Endothelial cell of umbilical vein (primary cell): ENCODE measurements around the gene RIC8B. TPM values are rescaled to one million over a fixed set of nuclear protein-coding genes. Genes with fewer than 3 reads are reported as not detected.

Experiments used
- BruUV-seq: library from RNA; stranded (reverse); fragments of 400-500 nt; replicated peaks from 2 replicates; lab custom pipeline; 2021; lab: Mats Ljungman, UMichigan
- CTCF ChIA-PET: fragments of 300-600, 350-600 bp; sonication (Branson Sonifier 250); formaldehyde crosslinking; loops from one replicate; lab custom pipeline; 2021; ENCODE audit warnings: antibody characterized with exemption, inconsistent platforms; lab: Charles Lee
- POLR2A ChIA-PET: fragments of 300-600, 350-600 bp; sonication (Branson Sonifier 250); formaldehyde crosslinking; loops from one replicate; lab custom pipeline; 2021; ENCODE audit warnings: antibody characterized with exemption, inconsistent platforms; lab: Charles Lee
- DNase-seq: peaks from one replicate; pipeline ENCODE4 v3.0.0-alpha.2; 2011; ENCODE audit warnings: low read depth, low spot score
- FAIRE-seq: peaks from 2 replicates; lab custom pipeline; 2011; peaks lifted over from hg19 to GRCh38; lab: Jason Lieb, UNC
- H2AFZ ChIP-seq: 2 replicates; pipeline ENCODE4 v1.6.0; 2012; ENCODE audit warnings: low read depth, low read length, control low read depth, inconsistent platforms
- H3K27ac ChIP-seq: 2 replicates; pipeline ENCODE4 v1.5.1; 2011; ENCODE audit warnings: low read depth, mild to moderate bottlenecking, control low read depth, low read length, moderate library complexity; ENCODE audit not compliant: insufficient read depth
- H3K27me3 ChIP-seq, 2 experiments: 2 replicates each; pipeline versions ENCODE4 v1.6.0 to v1.6.1; 2011; ENCODE audit warnings: low read length in 2 of 2, mixed read lengths in 1 of 2; ENCODE audit not compliant: control insufficient read depth in 2 of 2, insufficient read depth in 2 of 2
- H3K36me3 ChIP-seq, 2 experiments: 2 replicates in 1 of 2; 3 replicates in 1 of 2; pipeline ENCODE4 v1.5.1; 2011; ENCODE audit warnings: low read length in 2 of 2, mild to moderate bottlenecking in 1 of 2, moderate library complexity in 1 of 2; ENCODE audit not compliant: control insufficient read depth in 2 of 2, insufficient read depth in 2 of 2; ENCODE audit errors: extremely low read depth in 1 of 2
- H3K4me1 ChIP-seq: 3 replicates; pipeline ENCODE4 v1.5.1; 2011; ENCODE audit warnings: mild to moderate bottlenecking, low read length; ENCODE audit not compliant: control insufficient read depth, insufficient read depth; ENCODE audit errors: extremely low read depth
- H3K4me2 ChIP-seq: 2 replicates; pipeline ENCODE4 v1.6.1; 2011; ENCODE audit warnings: low read length, control low read depth, mixed read lengths; ENCODE audit not compliant: insufficient read depth
- H3K4me3 ChIP-seq, 3 experiments: fragments of 200-600 bp in 1 of 3; sonication (generic), shearing (Covaris generic) in 1 of 3; replicated peaks in 1 of 3; 2 replicates each; pipeline ENCODE4 v1.5.1; 2011 to 2016; ENCODE audit warnings: control low read depth in 3 of 3, low read length in 3 of 3, mild to moderate bottlenecking in 2 of 3, inconsistent platforms in 1 of 3, low read depth in 1 of 3, moderate library complexity in 1 of 3; ENCODE audit not compliant: insufficient read depth in 1 of 3
- H3K79me2 ChIP-seq: 2 replicates; pipeline ENCODE4 v1.6.0; 2012; ENCODE audit warnings: low read length, inconsistent platforms; ENCODE audit not compliant: control insufficient read depth, insufficient read depth
- H3K9ac ChIP-seq: replicated peaks from 2 replicates; pipeline ENCODE3; 2011; ENCODE audit warnings: low read length, control low read depth; ENCODE audit not compliant: insufficient read depth; ENCODE audit errors: extremely low read depth
- H3K9me1 ChIP-seq: replicated peaks from 3 replicates; pipeline ENCODE4 v1.6.0; 2011; ENCODE audit warnings: mild to moderate bottlenecking, low read length; ENCODE audit not compliant: control insufficient read depth, insufficient read depth; ENCODE audit errors: extremely low read depth
- H3K9me3 ChIP-seq: replicated peaks from 2 replicates; pipeline ENCODE4 v1.5.1; 2012; ENCODE audit warnings: low read length, inconsistent platforms; ENCODE audit not compliant: control insufficient read depth, insufficient read depth
- H4K20me1 ChIP-seq: replicated peaks from 2 replicates; pipeline ENCODE3; 2011; ENCODE audit warnings: mild to moderate bottlenecking, low read length; ENCODE audit not compliant: control insufficient read depth, insufficient read depth; ENCODE audit errors: extremely low read depth
- CTCF ChIP-seq, 2 donors: IDR thresholded peaks; 1 replicate in 1 of 2; 2 replicates in 1 of 2; pipeline ENCODE4 v1.5.1; 2011; ENCODE audit warnings: low read length in 2 of 2, mild to moderate bottlenecking in 2 of 2, moderate library complexity in 2 of 2, control low read depth in 1 of 2, inconsistent platforms in 1 of 2, low read depth in 1 of 2; ENCODE audit not compliant: insufficient read depth in 1 of 2; ENCODE audit errors: extremely low read depth in 1 of 2
- GATA2 ChIP-seq: IDR thresholded peaks from 2 replicates; pipeline ENCODE4 v1.7.0; 2011; ENCODE audit warnings: low read depth, mild to moderate bottlenecking, moderate library complexity, mixed read lengths, low read length; ENCODE audit not compliant: insufficient read length, insufficient read depth
- JUN ChIP-seq: IDR thresholded peaks from 2 replicates; pipeline ENCODE4 v1.6.1; 2011; ENCODE audit warnings: borderline replicate concordance, low read depth; ENCODE audit not compliant: insufficient read length, insufficient read depth
- MAX ChIP-seq: IDR thresholded peaks from 2 replicates; pipeline ENCODE4 v1.6.1; 2011; ENCODE audit not compliant: insufficient read depth, insufficient read length
- dilution Hi-C: fragments of 300-500 bp; cut with MboI; formaldehyde crosslinking; loops from one replicate; pipeline ENCODE4 v1.15.0; 2019; ENCODE audit warnings: low sequenced_read_pairs; ENCODE audit not compliant: extremely low pct_ligation_motif_present
- intact Hi-C: fragments of 100-400 bp; cut with micrococcal nuclease; formaldehyde crosslinking; loops from one replicate; pipeline ENCODE4 v1.10.0; 2022
- polyA plus RNA-seq, 4 experiments: library from polyadenylated mRNA; depleted of rRNA in 3 of 4; stranded (reverse) in 3 of 4; unstranded in 1 of 4; fragments of >200 nt; gene quantifications; 2 replicates each; pipeline versions ENCODE4 v1.2.1 to v1.2.3, GENCODE V29; 2011 to 2012; ENCODE audit warnings: missing spikeins in 1 of 4
- total RNA-seq: library from RNA; stranded (reverse); gene quantifications from 2 replicates; pipeline ENCODE4 v1.2.3, GENCODE V29; 2021

RIC8B gene
- total and polyA plus RNA-seq, 2 donors (not counting 3 experiments of a cell fraction or from before 2014, with no cell fraction given) = 4.1 to 13.7 TPM

- ChIA-PET POLR2A (no interaction called here), CTCF (interaction anchor here (1.8 kb wide), 1 partner anchor 12 kb away, joined by 3 read pairs; no protein-coding TSS in a partner anchor)
- Histone ChIP-seq H3K27ac (no peak overlapping the region), H3K27me3 (peaks cover 0 to 6% of the 10 kb centered on the region in 2 experiments), H3K36me3 (no peaks in the 10 kb centered on the region), H4K20me1 (no peaks in the 10 kb centered on the region), H3K9ac (no peak overlapping the region), H3K4me3 (no peak overlapping the region), H3K79me2 (no peaks in the 10 kb centered on the region), H3K9me3 (no peaks in the 10 kb centered on the region), H3K4me2 (no peak overlapping the region), H3K4me1 (peaks cover 5% of the 10 kb centered on the region), H3K9me1 (no peaks in the 10 kb centered on the region), H2AFZ (no peak overlapping the region)
- intact Hi-C loops = no loop called here
- dilution Hi-C loops = no loop called here
- no peak for FAIRE-seq
- no peak for DNase-seq
- BruUV-seq = no TSS peak
- TF ChIP-seq CTCF (IDR thresholded peaks at IDR 0.05; ENCODE audit: extremely low read depth in 1 of 2, insufficient read depth in 1 of 2, low read depth in 1 of 2, low read length in 2 of 2) (no peak), JUN (no peak), GATA2 (no peak), MAX (no peak)
Measured at GRCh38 chr12:106736051-106736957, 38.2 kb upstream of the RIC8B start.
